Measurements from ENCODE around the gene NDUFAF8.
A peak's percentile ranks its signal among the peaks of the same experiment; 100 is the strongest.

The NDUFAF8 gene

GRCh38 chr17:81277946-81278693 is 39.0 kb downstream of the NDUFAF8 start:
- DNase-seq, result no peak

DNA sequence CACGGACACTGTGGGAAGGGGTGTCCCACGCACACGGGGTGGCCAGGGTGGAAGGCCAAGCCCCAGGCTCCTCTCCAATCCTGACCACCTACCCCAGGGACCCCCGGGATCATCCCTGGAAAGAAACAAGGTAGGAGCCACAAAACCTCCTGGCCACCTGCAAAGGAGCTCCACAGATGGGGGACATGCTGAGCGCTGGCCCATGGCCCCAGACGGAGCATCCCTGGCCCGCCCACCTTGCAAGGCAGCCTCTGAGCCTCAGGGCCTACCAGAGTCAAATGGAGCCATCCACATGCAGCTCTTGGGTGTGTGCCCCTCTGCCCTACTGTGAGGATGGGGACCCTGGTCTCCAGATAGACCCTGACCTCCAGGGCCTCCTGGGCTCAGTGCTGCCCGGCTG is 39.7 kb downstream of the NDUFAF8 start:
- no peak for DNase-seq

- DNase-seq, result no peak
Observed at GRCh38 chr17:81279278-81280275, 40.5 kb downstream of the NDUFAF8 start.

GRCh38 chr17:81280571-81280970 is 41.5 kb downstream of the NDUFAF8 start:
- no peak for DNase-seq

- no peak for DNase-seq
Observed at GRCh38 chr17:81282141-81282540, 43.0 kb downstream of the NDUFAF8 start.

DNA sequence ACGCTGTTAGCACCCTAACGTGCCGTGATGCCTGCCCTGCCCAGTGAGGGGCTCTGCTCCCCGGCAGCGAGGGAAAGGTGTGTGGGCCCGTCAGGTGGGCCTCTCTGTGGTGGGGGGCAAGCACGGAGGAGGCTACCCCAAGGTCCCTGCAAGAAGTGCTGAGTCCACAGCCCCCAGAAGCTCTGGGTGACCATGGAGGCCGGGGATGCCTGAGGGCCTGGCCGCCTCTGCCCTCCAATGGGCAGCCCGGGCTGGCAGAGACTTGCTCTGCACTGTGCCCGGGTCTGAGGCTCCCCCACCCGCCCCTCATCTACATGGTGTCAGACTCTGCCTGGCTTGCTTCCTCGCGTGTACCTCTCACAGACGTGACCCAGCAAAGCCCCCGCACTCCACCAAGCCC is 43.8 kb downstream of the NDUFAF8 start:
- no peak for DNase-seq

DNA sequence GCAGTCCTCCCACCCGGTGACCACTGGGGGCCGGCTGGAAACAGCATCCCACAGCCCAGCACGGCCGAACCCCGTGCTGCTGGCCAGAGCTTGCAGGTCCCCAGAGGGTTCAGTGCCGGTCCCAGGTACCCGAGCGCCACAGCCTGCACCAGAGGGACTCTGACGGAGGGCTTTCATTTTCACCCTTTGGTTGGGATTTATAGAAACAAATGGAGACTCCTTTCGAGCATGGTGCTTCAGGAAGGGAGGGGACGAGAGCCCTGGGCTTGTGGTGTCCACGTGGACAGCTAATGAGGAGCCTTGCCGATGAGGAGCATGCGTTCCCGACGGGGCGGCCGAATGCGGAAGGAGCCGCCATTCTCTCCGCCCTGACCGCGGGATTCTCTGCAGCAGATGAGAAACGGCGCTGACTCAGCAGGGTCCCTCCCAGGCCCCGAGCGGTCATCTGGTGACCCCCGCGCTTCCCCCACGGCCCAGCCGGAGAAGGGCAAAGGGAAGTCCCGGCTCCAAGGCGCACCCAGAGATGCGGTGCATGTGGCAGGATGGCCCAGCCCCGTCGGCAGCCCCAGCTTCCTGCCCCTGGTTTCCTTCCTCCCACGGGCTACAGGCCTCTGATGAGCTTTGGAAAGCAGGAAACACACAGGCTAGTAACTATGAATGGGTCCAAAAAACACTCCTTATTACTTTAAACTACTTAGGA is 46.2 kb downstream of the NDUFAF8 start:
- DNase-seq, result peak; percentile 49

- DNase-seq, result no peak
Observed at GRCh38 chr17:81285894-81286293, 46.8 kb downstream of the NDUFAF8 start.

- no peak for DNase-seq
Observed at GRCh38 chr17:81286491-81287145, 47.5 kb downstream of the NDUFAF8 start.

GRCh38 chr17:81287152-81287551 is 48.0 kb downstream of the NDUFAF8 start:
- DNase-seq, result no peak

- no peak for DNase-seq
Observed at GRCh38 chr17:81287741-81288430, 48.8 kb downstream of the NDUFAF8 start.

- DNase-seq, result no peak
Observed at GRCh38 chr17:81288715-81289114, 49.6 kb downstream of the NDUFAF8 start.

- DNase-seq, result no peak
Observed at GRCh38 chr17:81289627-81290026, 50.5 kb downstream of the NDUFAF8 start.

- no peak for DNase-seq
Observed at GRCh38 chr17:81290230-81290629, 51.1 kb downstream of the NDUFAF8 start.
